Ascending aorta (tissue), 2 donors: ENCODE data around the gene OPA3. TPM values are rescaled to one million over a fixed set of nuclear protein-coding genes. Genes with fewer than 3 reads are reported as not detected.
"Not testable (repeated sequence)": the region's sequence is repeated elsewhere in the genome, so short reads cannot be mapped to it uniquely, and the experiment has no call there.

ENCODE experiments used
- DNase-seq, 2 donors: peaks; one replicate each; pipeline ENCODE4 v3.0.0-alpha.2; 2019; ENCODE audit warnings: low spot score in 2 of 2
- H3K27ac ChIP-seq, 2 donors: fragments of 200-600 bp; sonication (generic); one replicate each; pipeline ENCODE4 v1.5.1; 2016 to 2017; ENCODE audit warnings: mild to moderate bottlenecking in 1 of 2
- H3K27me3 ChIP-seq: fragments of 200-600 bp; sonication (generic); one replicate; pipeline ENCODE4 v1.5.1; 2017
- H3K36me3 ChIP-seq, 2 donors: fragments of 200-600 bp; sonication (generic); one replicate each; pipeline ENCODE4 v1.5.1; 2016
- H3K4me1 ChIP-seq, 2 donors: fragments of 200-600 bp; sonication (generic); one replicate each; pipeline ENCODE4 v1.5.1; 2016 to 2017; ENCODE audit warnings: mild to moderate bottlenecking in 1 of 2
- H3K4me3 ChIP-seq, 2 donors: fragments of 200-600 bp; sonication (generic); one replicate each; pipeline ENCODE4 v1.5.1; 2016 to 2017; ENCODE audit warnings: mild to moderate bottlenecking in 1 of 2
- H3K9me3 ChIP-seq, 2 donors: fragments of 200-600 bp; sonication (generic); one replicate each; pipeline ENCODE4 v1.5.1; 2016
- intact Hi-C: fragments of 100-400 bp; cut with DNase I; formaldehyde crosslinking; loops from one replicate; pipeline ENCODE4 v1.15.1; 2023
- total RNA-seq: library from RNA; depleted of rRNA; stranded (reverse); fragments of >200 nt; gene quantifications from one replicate; pipeline ENCODE4 v1.1.0, GENCODE V29; 2016
- TF ChIP-seq, protein P1 (sequence below), 3 experiments: fragments of 200-600 bp in 2 of 3; fragments of 450-650 bp in 1 of 3; sonication (generic) in 2 of 3; IDR thresholded peaks; one replicate each; pipeline ENCODE4 v1.5.1; 2016 to 2019; ENCODE audit warnings: antibody characterized with exemption in 3 of 3, mild to moderate bottlenecking in 1 of 3, moderate library complexity in 1 of 3

Gene OPA3
- total RNA-seq, 1 donor from 2014 or later = 4.5 TPM

DNA sequence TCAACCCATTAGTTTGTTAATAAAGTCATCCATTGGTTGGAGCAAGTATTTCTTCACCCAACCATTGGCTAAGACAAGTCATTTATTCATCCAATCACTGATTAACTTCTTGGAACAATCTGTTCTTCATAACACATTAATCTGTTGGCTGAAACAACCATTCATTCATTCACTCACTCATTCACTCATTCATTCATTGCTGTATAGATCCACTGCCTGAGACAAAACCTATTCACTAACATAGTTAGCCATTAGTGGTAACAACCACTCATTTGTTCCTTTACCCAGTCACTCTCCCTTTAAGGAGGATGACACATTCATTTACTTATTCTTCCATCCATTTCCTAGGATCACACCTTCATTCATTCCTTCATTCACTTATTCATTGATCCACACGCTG, 39.4 kb upstream of the OPA3 start:
- H3K27ac ChIP-seq = no peak overlapping the region
- H3K4me1 ChIP-seq = no peaks in the 10 kb centered on the region
- no peak overlapping the region for H3K4me3 ChIP-seq
- no peaks in the 10 kb centered on the region for H3K27me3 ChIP-seq
- intact Hi-C loops = no loop called here
- no peaks in the 10 kb centered on the region for H3K9me3 ChIP-seq
- peaks cover 36 to 79% of the 10 kb centered on the region in 2 donors for H3K36me3 ChIP-seq
- DNase-seq = no peak
- TF ChIP-seq, protein P1, sequence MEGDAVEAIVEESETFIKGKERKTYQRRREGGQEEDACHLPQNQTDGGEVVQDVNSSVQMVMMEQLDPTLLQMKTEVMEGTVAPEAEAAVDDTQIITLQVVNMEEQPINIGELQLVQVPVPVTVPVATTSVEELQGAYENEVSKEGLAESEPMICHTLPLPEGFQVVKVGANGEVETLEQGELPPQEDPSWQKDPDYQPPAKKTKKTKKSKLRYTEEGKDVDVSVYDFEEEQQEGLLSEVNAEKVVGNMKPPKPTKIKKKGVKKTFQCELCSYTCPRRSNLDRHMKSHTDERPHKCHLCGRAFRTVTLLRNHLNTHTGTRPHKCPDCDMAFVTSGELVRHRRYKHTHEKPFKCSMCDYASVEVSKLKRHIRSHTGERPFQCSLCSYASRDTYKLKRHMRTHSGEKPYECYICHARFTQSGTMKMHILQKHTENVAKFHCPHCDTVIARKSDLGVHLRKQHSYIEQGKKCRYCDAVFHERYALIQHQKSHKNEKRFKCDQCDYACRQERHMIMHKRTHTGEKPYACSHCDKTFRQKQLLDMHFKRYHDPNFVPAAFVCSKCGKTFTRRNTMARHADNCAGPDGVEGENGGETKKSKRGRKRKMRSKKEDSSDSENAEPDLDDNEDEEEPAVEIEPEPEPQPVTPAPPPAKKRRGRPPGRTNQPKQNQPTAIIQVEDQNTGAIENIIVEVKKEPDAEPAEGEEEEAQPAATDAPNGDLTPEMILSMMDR (IDR thresholded peaks at IDR 0.05) = no peak

DNA sequence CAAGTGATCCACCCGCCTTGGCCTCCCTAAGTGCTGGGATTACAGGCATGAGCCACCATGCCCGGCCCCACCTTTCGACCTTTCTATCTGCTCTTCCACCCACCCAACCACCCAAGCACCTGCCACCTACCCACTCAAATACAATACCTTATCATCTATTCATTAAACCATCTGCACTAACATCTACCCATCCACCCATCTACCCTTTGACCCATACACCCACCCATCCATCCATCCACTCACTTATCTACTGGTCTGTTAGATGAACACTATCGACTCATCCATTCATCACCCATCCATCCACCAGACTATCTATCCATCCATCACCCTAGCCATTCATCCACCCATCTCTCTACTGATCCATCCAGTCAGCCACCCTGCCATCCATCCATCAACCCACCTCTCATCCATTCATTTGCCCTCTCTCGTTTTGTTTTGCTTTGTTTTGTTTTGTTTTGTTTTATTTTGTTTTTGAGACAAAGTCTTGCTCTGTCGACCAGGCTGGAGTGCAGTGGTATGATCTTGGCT, 37.4 kb upstream of the OPA3 start:
- Histone ChIP-seq H3K4me1 (no peaks in the 10 kb centered on the region), H3K4me3 (no peak overlapping the region), H3K9me3 (no peaks in the 10 kb centered on the region), H3K36me3 (peaks cover 29 to 70% of the 10 kb centered on the region in 2 donors), H3K27ac (no peak overlapping the region), H3K27me3 (no peaks in the 10 kb centered on the region)
- TF ChIP-seq, protein P1 (IDR thresholded peaks at IDR 0.05) = no peak
- intact Hi-C loops = no loop called here
- no peak for DNase-seq

DNA sequence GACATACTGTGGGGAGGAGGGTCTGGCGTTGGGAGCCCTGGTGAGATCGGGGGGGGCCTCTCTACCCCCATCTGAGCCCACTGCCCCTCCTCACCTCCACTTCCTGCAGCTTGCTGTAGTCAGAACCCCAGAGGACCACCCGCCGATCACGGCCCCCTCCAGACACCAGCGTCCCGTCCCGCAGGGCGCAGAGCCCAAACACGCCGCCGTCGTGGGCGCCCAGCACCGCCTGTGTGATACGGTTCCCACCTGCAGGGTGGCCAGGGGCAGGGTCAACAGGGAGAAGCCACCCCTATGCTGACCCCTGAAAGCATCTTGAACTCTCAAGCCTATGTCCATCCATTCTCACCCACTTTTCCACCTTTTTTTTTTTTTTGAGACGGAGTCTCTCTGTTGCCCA, 36.8 kb upstream of the OPA3 start:
- Histone ChIP-seq H3K9me3 (no peaks in the 10 kb centered on the region), H3K36me3 (peaks cover 26 to 70% of the 10 kb centered on the region in 2 donors), H3K27me3 (no peaks in the 10 kb centered on the region), H3K27ac (no peak overlapping the region), H3K4me1 (no peaks in the 10 kb centered on the region), H3K4me3 (no peak overlapping the region)
- TF ChIP-seq, protein P1 (IDR thresholded peaks at IDR 0.05) = no peak
- DNase-seq = no peak
- intact Hi-C loops = no loop called here

DNA sequence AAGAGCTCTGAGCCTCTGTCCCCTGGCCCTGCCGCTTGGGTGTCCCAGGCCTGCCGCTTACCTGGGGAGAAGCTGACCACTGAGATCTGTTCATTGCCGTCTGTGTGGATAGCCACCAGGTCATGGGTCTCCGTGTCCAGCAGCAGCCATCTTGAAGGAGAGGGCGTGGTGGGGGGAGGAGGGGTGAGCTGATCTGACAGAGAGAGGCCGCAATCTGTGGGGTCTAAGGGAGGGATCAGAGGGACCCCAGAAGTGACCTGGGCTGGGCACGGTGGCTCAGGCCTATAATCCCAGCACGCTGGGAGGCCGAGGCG, 32.1 kb upstream of the OPA3 start:
- H3K36me3 ChIP-seq = peaks cover 44 to 65% of the 10 kb centered on the region in 2 donors
- no peak for DNase-seq
- intact Hi-C loops = no loop called here
- H3K4me3 ChIP-seq = no peak overlapping the region
- H3K9me3 ChIP-seq = no peaks in the 10 kb centered on the region
- no peaks in the 10 kb centered on the region for H3K4me1 ChIP-seq
- no peak overlapping the region for H3K27ac ChIP-seq
- no peaks in the 10 kb centered on the region for H3K27me3 ChIP-seq
- TF ChIP-seq, protein P1 (IDR thresholded peaks at IDR 0.05) = no peak

DNA sequence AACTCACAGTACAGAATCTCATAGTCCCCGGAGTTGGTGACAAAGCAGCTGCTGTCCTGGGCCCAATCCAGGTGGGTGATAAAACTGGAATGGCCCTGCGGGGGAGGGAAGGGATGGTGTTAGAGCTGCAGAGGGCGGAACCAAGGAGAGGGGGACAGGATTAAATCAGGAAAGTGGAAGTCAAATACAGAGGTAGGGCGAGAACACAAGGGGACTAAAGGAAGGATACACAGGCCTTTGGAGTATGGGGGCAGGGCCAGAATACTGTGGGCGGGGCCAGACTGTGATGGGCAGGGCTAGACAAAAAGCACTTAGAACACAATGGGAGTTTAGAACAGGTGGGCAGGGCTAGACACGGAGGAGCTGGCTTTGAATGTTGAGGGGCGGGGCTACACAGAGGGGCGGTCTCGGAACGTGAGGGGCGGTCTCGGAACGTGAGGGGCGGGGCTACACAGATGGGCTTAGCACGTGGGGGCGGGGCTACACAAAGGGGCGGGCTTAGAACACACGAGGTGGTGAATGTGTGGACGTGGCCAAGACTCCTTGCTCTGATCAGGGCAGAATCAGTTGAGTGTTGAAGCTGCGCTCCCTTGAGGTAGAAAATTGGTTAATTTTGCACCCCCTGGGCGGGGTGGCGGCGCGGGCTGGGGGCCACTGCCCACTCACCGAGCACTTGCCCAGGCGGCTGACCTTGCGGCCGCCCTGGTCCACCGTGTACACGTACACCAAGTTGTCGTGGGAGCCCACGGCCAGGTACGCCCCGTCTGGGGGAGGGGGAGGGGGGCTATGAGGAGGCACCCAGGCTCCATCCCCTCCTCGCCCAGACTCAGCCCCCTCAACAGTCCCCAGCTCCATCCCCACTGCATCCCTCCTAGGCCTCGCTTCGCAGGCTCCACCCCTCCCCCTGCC, 31.4 kb upstream of the OPA3 start:
- intact Hi-C loops = no loop called here
- H3K9me3 ChIP-seq = no peaks in the 10 kb centered on the region
- H3K27ac ChIP-seq = peak overlapping the region in 1 of 2 donors; percentile 31
- no peaks in the 10 kb centered on the region for H3K4me1 ChIP-seq
- H3K36me3 ChIP-seq = peaks cover 42 to 66% of the 10 kb centered on the region in 2 donors
- no peak overlapping the region for H3K4me3 ChIP-seq
- DNase-seq = peak; percentile 15 to 80
- TF ChIP-seq, protein P1 (IDR thresholded peaks at IDR 0.05) = no peak
- no peaks in the 10 kb centered on the region for H3K27me3 ChIP-seq

DNA sequence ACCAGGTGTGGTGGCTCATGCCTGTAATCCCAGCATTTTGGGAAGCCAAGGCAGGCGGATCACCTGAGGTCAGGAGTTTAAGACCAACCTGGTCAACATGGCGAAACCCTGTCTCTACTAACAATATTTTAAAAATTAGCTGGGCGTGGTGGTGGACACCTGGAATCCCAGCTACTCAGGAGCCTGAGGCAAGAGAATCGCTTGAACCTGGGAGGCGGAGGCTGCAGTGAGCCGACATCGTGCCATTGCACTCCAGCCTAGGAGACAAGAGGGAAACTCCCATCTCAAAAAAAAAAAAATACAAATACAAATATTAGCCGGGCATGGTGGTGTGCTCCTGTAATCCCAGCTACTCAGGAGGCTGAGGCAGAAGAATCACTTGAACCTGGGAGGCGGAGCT, 30.5 kb upstream of the OPA3 start:
- H3K4me3 ChIP-seq, H3K27me3 ChIP-seq, H3K4me1 ChIP-seq, H3K9me3 ChIP-seq, intact Hi-C loops, H3K27ac ChIP-seq, DNase-seq: not testable (repeated sequence)
- H3K36me3 ChIP-seq = peaks cover 46 to 69% of the 10 kb centered on the region in 2 donors
